ENCODE measurements around the gene MMP13. TPM values are rescaled to one million over a fixed set of nuclear protein-coding genes. Genes with fewer than 3 reads are reported as not detected.

MMP13 gene
- total RNA-seq, 4 donors from 2014 or later: not detected

- H3K4me1 ChIP-seq: no peaks in the 10 kb centered on the region
- WGBS, 2 donors: 77 to 84% methylated on average over 6 of the region's 6 CpGs
- no peak for DNase-seq (ENCODE audit: low spot score in 2 of 2)
- no peak overlapping the region for H3K4me3 ChIP-seq
- H3K27me3 ChIP-seq: no peaks in the 10 kb centered on the region
- no peak overlapping the region for H3K27ac ChIP-seq
- no peaks in the 10 kb centered on the region for H3K9me3 ChIP-seq
- H3K36me3 ChIP-seq: no peaks in the 10 kb centered on the region
- TF ChIP-seq CTCF (IDR thresholded peaks at IDR 0.05): no peak
- no peak for TF ChIP-seq EP300 (IDR thresholded peaks at IDR 0.05)
- no peak for TF ChIP-seq POLR2A (IDR thresholded peaks at IDR 0.05)
Observed at GRCh38 chr11:102926961-102927623, 28.4 kb downstream of the MMP13 start.

GRCh38 chr11:102926517-102926916, 29.0 kb downstream of the MMP13 start:
- no peaks in the 10 kb centered on the region for H3K4me1 ChIP-seq
- H3K27ac ChIP-seq: no peak overlapping the region
- no peaks in the 10 kb centered on the region for H3K27me3 ChIP-seq
- TF ChIP-seq EP300 (IDR thresholded peaks at IDR 0.05): no peak
- H3K36me3 ChIP-seq: no peaks in the 10 kb centered on the region
- DNase-seq (ENCODE audit: low spot score in 2 of 2): no peak
- no peaks in the 10 kb centered on the region for H3K9me3 ChIP-seq
- no peak overlapping the region for H3K4me3 ChIP-seq

- Histone ChIP-seq H3K27ac (no peak overlapping the region), H3K4me1 (no peaks in the 10 kb centered on the region), H3K4me3 (no peak overlapping the region), H3K36me3 (no peaks in the 10 kb centered on the region), H3K9me3 (no peaks in the 10 kb centered on the region), H3K27me3 (no peaks in the 10 kb centered on the region)
- no peak for DNase-seq (ENCODE audit: low spot score in 2 of 2)
- TF ChIP-seq CTCF (IDR thresholded peaks at IDR 0.05) (no peak), POLR2A (IDR thresholded peaks at IDR 0.05) (no peak), EP300 (IDR thresholded peaks at IDR 0.05) (no peak)
- WGBS, 2 donors: 78 to 83% methylated on average over 3 of the region's 3 CpGs
Observed at GRCh38 chr11:102925988-102926387, 29.5 kb downstream of the MMP13 start.

- Histone ChIP-seq H3K27me3 (no peaks in the 10 kb centered on the region), H3K4me1 (no peaks in the 10 kb centered on the region), H3K4me3 (no peak overlapping the region), H3K27ac (no peak overlapping the region), H3K9me3 (no peaks in the 10 kb centered on the region), H3K36me3 (no peaks in the 10 kb centered on the region)
- no peak for DNase-seq (ENCODE audit: low spot score in 2 of 2)
- WGBS, 2 donors: 57 to 63% methylated on average over 6 of the region's 6 CpGs
- no peak for TF ChIP-seq CTCF (IDR thresholded peaks at IDR 0.05)
- no peak for TF ChIP-seq POLR2A (IDR thresholded peaks at IDR 0.05)
- TF ChIP-seq EP300 (IDR thresholded peaks at IDR 0.05): no peak
Observed at GRCh38 chr11:102924851-102925380, 30.6 kb downstream of the MMP13 start.

- TF ChIP-seq CTCF (IDR thresholded peaks at IDR 0.05) (no peak), POLR2A (IDR thresholded peaks at IDR 0.05) (no peak), EP300 (IDR thresholded peaks at IDR 0.05) (no peak)
- Histone ChIP-seq H3K27ac (no peak overlapping the region), H3K36me3 (no peaks in the 10 kb centered on the region), H3K27me3 (no peaks in the 10 kb centered on the region), H3K4me3 (no peak overlapping the region), H3K9me3 (no peaks in the 10 kb centered on the region), H3K4me1 (no peaks in the 10 kb centered on the region)
- 29 to 30% methylated on average over 3 of the region's 3 CpGs for WGBS, 2 donors
- no peak for DNase-seq (ENCODE audit: low spot score in 2 of 2)
Observed at GRCh38 chr11:102921587-102922220, 33.8 kb downstream of the MMP13 start.
